ENCODE data around the gene SND1. TPM values are rescaled to one million over a fixed set of nuclear protein-coding genes. Genes with fewer than 3 reads are reported as not detected.

The SND1 gene
- total and polyA plus RNA-seq, 10 of the 15 experiments (the other 5 are each of a cell fraction or from before 2014, with no cell fraction given), result 52.4 to 270 (median 146) TPM

- WGBS (ENCODE audit: insufficient coverage, insufficient replicate concordance, low lambda C conversion rate, missing lambda C conversion rate), result 99% methylated on average over 6 of the region's 6 CpGs
- no peak overlapping the region for H3K27ac ChIP-seq (ENCODE audit: control insufficient read depth, insufficient read depth)
- CTCF ChIA-PET, result interaction anchor here (1.5 kb wide), 1 partner anchor 28 kb away, joined by 5 read pairs; no protein-coding TSS in a partner anchor
- TF ChIP-seq BACH1 (IDR thresholded peaks at IDR 0.05; ENCODE audit: borderline replicate concordance) (no peak), ZBTB4 (CRISPR knock-in tag; IDR thresholded peaks at IDR 0.05) (no peak), PKNOX1 (IDR thresholded peaks at IDR 0.05) (no peak), TAF1 (IDR thresholded peaks at IDR 0.05; ENCODE audit: borderline replicate concordance, low read depth, low read length) (no peak), TCF12 (IDR thresholded peaks at IDR 0.05; ENCODE audit: low read depth, low read length) (no peak), SMAD1 (IDR thresholded peaks at IDR 0.05; ENCODE audit: low read depth, partially characterized antibody) (no peak), ZZZ3 (IDR thresholded peaks at IDR 0.05; ENCODE audit: control insufficient read depth, insufficient read length, low read depth) (no peak), E2F4 (IDR thresholded peaks at IDR 0.05; ENCODE audit: low read depth, low read length) (no peak), NKRF (conservative IDR thresholded peaks at IDR 0.05) (no peak), CREM (IDR thresholded peaks at IDR 0.05; ENCODE audit: low read depth) (no peak), KAT2A (conservative IDR thresholded peaks at IDR 0.05; ENCODE audit: control insufficient read depth, low read depth, low read length) (no peak), KLF5 (IDR thresholded peaks at IDR 0.05; ENCODE audit: partially characterized antibody) (no peak), USF2 (IDR thresholded peaks at IDR 0.05; ENCODE audit: borderline replicate concordance, low read depth, low read length) (no peak), NFYA (IDR thresholded peaks at IDR 0.05; ENCODE audit: borderline replicate concordance, low read depth, low read length) (no peak), NR2C2 (IDR thresholded peaks at IDR 0.05; ENCODE audit: borderline replicate concordance, control insufficient read depth, insufficient read length, low read depth) (no peak), ATF7 (IDR thresholded peaks at IDR 0.05; ENCODE audit: low read depth) (no peak), POLR2AphosphoS5 (IDR thresholded peaks at IDR 0.05; ENCODE audit: low read length) (no peak)
These were observed 365.5 kb downstream of the SND1 start for GRCh38 chr7:128017460-128017859.

More at GRCh38 chr7:128017460-128017859, 365.5 kb downstream of the SND1 start:
- Histone ChIP-seq H3K9ac (ENCODE audit: control insufficient read depth, insufficient read depth, low read length) (no peak overlapping the region), H3K4me1 (ENCODE audit: control insufficient read depth, insufficient read depth, low read length) (no peaks in the 10 kb centered on the region), H3K36me3 (ENCODE audit: control insufficient read depth in 2 of 2, insufficient read depth in 2 of 2, low read length in 1 of 2) (peaks cover 4 to 39% of the 10 kb centered on the region in 2 experiments), H3K27me3 (replicated peaks in 1 of 2; ENCODE audit: control insufficient read depth in 2 of 2, insufficient read depth in 2 of 2, low read length in 1 of 2) (no peaks in the 10 kb centered on the region), H2AFZ (ENCODE audit: control insufficient read depth, low read depth, low read length) (no peak overlapping the region), H4K20me1 (ENCODE audit: control insufficient read depth, insufficient read depth) (peaks cover 5% of the 10 kb centered on the region; the same call in 1 of the 2 replicates), H3K4me2 (ENCODE audit: control insufficient read depth, insufficient read depth) (no peak overlapping the region), H3K4me3 (no peak overlapping the region), H3K9me3 (replicated peaks; ENCODE audit: control insufficient read depth, insufficient read depth, low read length) (no peaks in the 10 kb centered on the region), H3K79me2 (ENCODE audit: control insufficient read depth, insufficient read depth, low read length) (no peaks in the 10 kb centered on the region)
- POLR2A ChIA-PET, result no interaction called here
- SMC1A ChIA-PET (ENCODE audit: uncharacterized antibody, unreplicated experiment), result no interaction called here
- FAIRE-seq (no peak), DNase-seq (ENCODE audit: low read depth, low spot score) (no peak), ATAC-seq (no peak)
- in situ Hi-C loops (cut with MboI), result no loop called here
- intact Hi-C loops (cut with micrococcal nuclease; ENCODE audit: unreplicated experiment), result no loop called here
- RAD21 ChIA-PET (ENCODE audit: unreplicated experiment), result no interaction called here
- BruUV-seq (replicated peaks), result no TSS peak

All from GM12878 (cell line).